ENCODE data around the gene DYRK4. TPM values are rescaled to one million over a fixed set of nuclear protein-coding genes. Genes with fewer than 3 reads are reported as not detected.

The DYRK4 gene
- total and polyA plus RNA-seq, 2 of the 13 experiments (the other 11 are each of a cell fraction or from before 2014, with no cell fraction given), result 29.4 to 40.2 TPM

DNA sequence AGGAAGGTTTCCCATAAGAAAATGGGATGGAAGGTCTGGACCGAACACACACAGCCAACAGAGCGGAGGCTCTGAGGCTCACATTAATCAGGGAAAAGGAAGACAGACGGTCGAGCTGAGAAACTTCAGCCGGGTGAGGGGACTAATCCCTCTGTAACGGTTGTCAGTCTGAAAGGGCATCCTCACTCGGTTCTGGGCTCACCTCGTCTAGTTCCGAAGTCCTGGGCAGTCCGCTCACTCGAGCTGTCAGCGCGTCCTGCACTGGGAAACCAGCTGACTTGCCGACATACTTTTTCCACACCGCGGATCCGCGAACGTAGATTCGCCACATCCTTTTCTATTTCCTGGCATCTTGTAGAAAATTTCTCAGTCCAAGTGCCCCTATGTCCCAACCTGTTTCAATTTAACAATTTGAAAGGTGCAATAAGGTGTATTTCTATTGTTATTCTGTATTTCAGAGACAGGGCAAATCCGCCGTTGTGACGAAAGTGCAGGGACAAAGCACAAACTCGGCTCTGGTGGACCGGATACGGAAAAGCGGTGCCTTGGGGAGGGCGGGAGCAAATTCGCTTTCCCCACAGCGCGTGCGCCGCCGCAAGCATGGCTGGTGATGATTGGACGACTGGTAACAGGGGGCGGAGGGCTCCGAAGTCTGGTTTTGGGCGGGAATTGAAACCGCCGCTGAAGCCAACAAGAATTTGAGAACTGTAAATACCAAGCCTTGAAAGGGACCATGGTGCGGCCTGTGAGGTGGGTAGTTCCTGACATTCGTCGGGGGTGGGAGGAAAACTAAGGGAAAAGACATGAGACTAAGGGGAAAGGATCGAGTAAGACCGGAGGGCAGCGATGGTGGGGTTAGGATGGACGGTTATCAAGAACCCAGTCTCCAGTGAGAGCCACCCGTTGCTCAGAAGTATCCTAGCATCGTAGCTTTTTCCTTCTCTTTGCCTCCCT is 23.5 kb upstream of the DYRK4 start, which contains the start of gene RAD51AP1 (continued):
- TF ChIP-seq ZNF460 (CRISPR knock-in tag; IDR thresholded peaks at IDR 0.05; ENCODE audit: borderline replicate concordance), result no peak
- TF ChIP-seq PAX8 (CRISPR knock-in tag; IDR thresholded peaks at IDR 0.05; ENCODE audit: borderline replicate concordance), result no peak
- TF ChIP-seq MAFK (conservative IDR thresholded peaks at IDR 0.05 in 1 of 2, IDR thresholded peaks at IDR 0.05 in 1 of 2; ENCODE audit: low read length in 2 of 2), result peak in 1 of 2 experiments; percentile 0; a peak in 1 of 4 replicates
- no peak for TF ChIP-seq NCOA5 (CRISPR knock-in tag; IDR thresholded peaks at IDR 0.05)
- no peak for TF ChIP-seq PHF21A (CRISPR knock-in tag; IDR thresholded peaks at IDR 0.05)
- peak; percentile 12; the same call in 1 of the 2 replicates for TF ChIP-seq RXRB (CRISPR knock-in tag; IDR thresholded peaks at IDR 0.05; ENCODE audit: borderline replicate concordance)
- TF ChIP-seq JUN (CRISPR knock-in tag; IDR thresholded peaks at IDR 0.05), result no peak
- TF ChIP-seq, protein P1, sequence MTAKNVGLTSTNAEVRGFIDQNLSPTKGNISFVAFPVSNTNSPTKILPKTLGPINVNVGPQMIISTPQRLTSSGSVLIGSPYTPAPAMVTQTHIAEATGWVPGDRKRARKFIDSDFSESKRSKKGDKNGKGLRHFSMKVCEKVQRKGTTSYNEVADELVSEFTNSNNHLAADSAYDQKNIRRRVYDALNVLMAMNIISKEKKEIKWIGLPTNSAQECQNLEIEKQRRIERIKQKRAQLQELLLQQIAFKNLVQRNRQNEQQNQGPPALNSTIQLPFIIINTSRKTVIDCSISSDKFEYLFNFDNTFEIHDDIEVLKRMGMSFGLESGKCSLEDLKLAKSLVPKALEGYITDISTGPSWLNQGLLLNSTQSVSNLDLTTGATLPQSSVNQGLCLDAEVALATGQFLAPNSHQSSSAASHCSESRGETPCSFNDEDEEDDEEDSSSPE (CRISPR knock-in tag; IDR thresholded peaks at IDR 0.05), result peak; percentile 99
- no peak for TF ChIP-seq RAD51 (IDR thresholded peaks at IDR 0.05; ENCODE audit: borderline replicate concordance)
- TF ChIP-seq ZNF510 (CRISPR knock-in tag; IDR thresholded peaks at IDR 0.05; ENCODE audit: low read depth), result peak; percentile 87; the same call in 1 of the 2 replicates
- no peak for TF ChIP-seq ZNF33A (CRISPR knock-in tag; IDR thresholded peaks at IDR 0.05; ENCODE audit: borderline replicate concordance)
- TF ChIP-seq, protein P2, sequence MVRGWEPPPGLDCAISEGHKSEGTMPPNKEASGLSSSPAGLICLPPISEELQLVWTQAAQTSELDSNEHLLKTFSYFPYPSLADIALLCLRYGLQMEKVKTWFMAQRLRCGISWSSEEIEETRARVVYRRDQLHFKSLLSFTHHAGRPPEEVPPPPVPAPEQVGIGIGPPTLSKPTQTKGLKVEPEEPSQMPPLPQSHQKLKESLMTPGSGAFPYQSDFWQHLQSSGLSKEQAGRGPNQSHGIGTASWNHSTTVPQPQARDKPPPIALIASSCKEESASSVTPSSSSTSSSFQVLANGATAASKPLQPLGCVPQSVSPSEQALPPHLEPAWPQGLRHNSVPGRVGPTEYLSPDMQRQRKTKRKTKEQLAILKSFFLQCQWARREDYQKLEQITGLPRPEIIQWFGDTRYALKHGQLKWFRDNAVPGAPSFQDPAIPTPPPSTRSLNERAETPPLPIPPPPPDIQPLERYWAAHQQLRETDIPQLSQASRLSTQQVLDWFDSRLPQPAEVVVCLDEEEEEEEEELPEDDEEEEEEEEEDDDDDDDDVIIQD (CRISPR knock-in tag; IDR thresholded peaks at IDR 0.05; ENCODE audit: low read depth), result no peak; the same call in 1 of the 2 replicates
- TF ChIP-seq TOPORS (CRISPR knock-in tag; IDR thresholded peaks at IDR 0.05), result no peak
- TF ChIP-seq ZNF530 (CRISPR knock-in tag; IDR thresholded peaks at IDR 0.05; ENCODE audit: low read depth), result no peak
- TF ChIP-seq, protein P3, sequence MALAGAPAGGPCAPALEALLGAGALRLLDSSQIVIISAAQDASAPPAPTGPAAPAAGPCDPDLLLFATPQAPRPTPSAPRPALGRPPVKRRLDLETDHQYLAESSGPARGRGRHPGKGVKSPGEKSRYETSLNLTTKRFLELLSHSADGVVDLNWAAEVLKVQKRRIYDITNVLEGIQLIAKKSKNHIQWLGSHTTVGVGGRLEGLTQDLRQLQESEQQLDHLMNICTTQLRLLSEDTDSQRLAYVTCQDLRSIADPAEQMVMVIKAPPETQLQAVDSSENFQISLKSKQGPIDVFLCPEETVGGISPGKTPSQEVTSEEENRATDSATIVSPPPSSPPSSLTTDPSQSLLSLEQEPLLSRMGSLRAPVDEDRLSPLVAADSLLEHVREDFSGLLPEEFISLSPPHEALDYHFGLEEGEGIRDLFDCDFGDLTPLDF (CRISPR knock-in tag; IDR thresholded peaks at IDR 0.05), result peak; percentile 95
- TF ChIP-seq ZNF589 (CRISPR knock-in tag; conservative IDR thresholded peaks at IDR 0.05), result peak; percentile 84
- TF ChIP-seq ZNF773 (CRISPR knock-in tag; IDR thresholded peaks at IDR 0.05; ENCODE audit: borderline replicate concordance), result no peak
- TF ChIP-seq, protein P4, sequence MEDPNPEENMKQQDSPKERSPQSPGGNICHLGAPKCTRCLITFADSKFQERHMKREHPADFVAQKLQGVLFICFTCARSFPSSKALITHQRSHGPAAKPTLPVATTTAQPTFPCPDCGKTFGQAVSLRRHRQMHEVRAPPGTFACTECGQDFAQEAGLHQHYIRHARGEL (CRISPR knock-in tag; IDR thresholded peaks at IDR 0.05), result no peak
- TF ChIP-seq ZNF776 (CRISPR knock-in tag; IDR thresholded peaks at IDR 0.05), result no peak
- TF ChIP-seq TCF7L2 (IDR thresholded peaks at IDR 0.05; ENCODE audit: low read depth, low read length), result no peak
- TF ChIP-seq SMC3 (IDR thresholded peaks at IDR 0.05; ENCODE audit: low read length), result no peak
- no peak for TF ChIP-seq MED13 (CRISPR knock-in tag; IDR thresholded peaks at IDR 0.05)
- TF ChIP-seq ELF4 (CRISPR knock-in tag; IDR thresholded peaks at IDR 0.05; ENCODE audit: borderline replicate concordance), result peak; percentile 74; the same call in 1 of the 2 replicates
- TF ChIP-seq ZNF44 (CRISPR knock-in tag; IDR thresholded peaks at IDR 0.05), result no peak
- TF ChIP-seq ZNF644 (CRISPR knock-in tag; IDR thresholded peaks at IDR 0.05; ENCODE audit: low read depth), result no peak
- no peak for TF ChIP-seq BRCA1 (CRISPR knock-in tag; IDR thresholded peaks at IDR 0.05)
- TF ChIP-seq SATB2 (CRISPR knock-in tag; IDR thresholded peaks at IDR 0.05), result no peak
- peak; percentile 69 for TF ChIP-seq PHF8 (CRISPR knock-in tag; IDR thresholded peaks at IDR 0.05)
